MM.1S (cell line): ENCODE results near the gene PRKCZ.
"Not testable (repeated sequence)": the region's sequence is repeated elsewhere in the genome, so short reads cannot be mapped to it uniquely, and the experiment has no call there.

Source experiments
- DNase-seq: peaks from one replicate; pipeline ENCODE4 v3.0.0-alpha.2; 2015
- H2AFZ ChIP-seq: fragments of 300-600 bp; sonication (generic); 2 replicates; pipeline ENCODE4 v1.6.0; 2016; ENCODE audit warnings: antibody characterized with exemption, low read length
- H3F3A ChIP-seq: fragments of 300-600 bp; sonication (generic); 2 replicates; pipeline ENCODE4 v1.6.1; 2016; ENCODE audit warnings: mild to moderate bottlenecking, antibody characterized with exemption, low read length, moderate library complexity, mixed read lengths; ENCODE audit not compliant: insufficient read depth
- H3K27ac ChIP-seq: fragments of 300-600 bp; sonication (generic); 2 replicates; pipeline ENCODE4 v1.5.1; 2016; ENCODE audit warnings: mild to moderate bottlenecking, low read length
- H3K27me3 ChIP-seq: fragments of 300-600 bp; sonication (generic); replicated peaks from 2 replicates; pipeline ENCODE4 v1.6.0; 2016; ENCODE audit warnings: low read length; ENCODE audit not compliant: insufficient read depth
- H3K36me3 ChIP-seq: fragments of 300-600 bp; sonication (generic); replicated peaks from 2 replicates; pipeline ENCODE4 v1.6.1; 2016; ENCODE audit warnings: mild to moderate bottlenecking, low read length, mixed read lengths; ENCODE audit not compliant: insufficient read depth
- H3K4me1 ChIP-seq: fragments of 300-600 bp; sonication (generic); 2 replicates; pipeline ENCODE4 v1.6.1; 2016; ENCODE audit warnings: low read length, mixed read lengths
- H3K4me2 ChIP-seq: fragments of 300-600 bp; sonication (generic); 2 replicates; pipeline ENCODE4 v1.6.0; 2016; ENCODE audit warnings: low read depth, low read length
- H3K4me3 ChIP-seq: fragments of 300-600 bp; sonication (generic); 2 replicates; pipeline ENCODE4 v1.5.1; 2016; ENCODE audit warnings: low read length, mixed read lengths
- H3K79me2 ChIP-seq: fragments of 300-600 bp; sonication (generic); 2 replicates; pipeline ENCODE4 v1.6.1; 2016; ENCODE audit warnings: mixed run types, low read length, mixed read lengths
- H3K9ac ChIP-seq: fragments of 300-600 bp; sonication (generic); 2 replicates; pipeline ENCODE4 v1.6.1; 2016; ENCODE audit warnings: low read length, mixed read lengths
- H3K9me2 ChIP-seq: fragments of 300-600 bp; sonication (generic); replicated peaks from 2 replicates; pipeline ENCODE4 v1.6.1; 2016; ENCODE audit warnings: mild to moderate bottlenecking, low read length, mixed read lengths; ENCODE audit not compliant: insufficient read depth
- H3K9me3 ChIP-seq: fragments of 300-600 bp; sonication (generic); replicated peaks from 2 replicates; pipeline ENCODE4 v1.6.1; 2016; ENCODE audit warnings: mild to moderate bottlenecking, low read length, mixed read lengths; ENCODE audit not compliant: insufficient read depth
- H4K20me1 ChIP-seq: fragments of 300-600 bp; sonication (generic); 2 replicates; pipeline ENCODE4 v1.6.1; 2016; ENCODE audit warnings: mild to moderate bottlenecking, low read length, moderate library complexity, mixed read lengths; ENCODE audit not compliant: insufficient read depth
- EZH2 ChIP-seq: fragments of 300-600 bp; sonication (generic); optimal IDR thresholded peaks from 2 replicates; pipeline ENCODE3; 2017; ENCODE audit warnings: low read depth, mild to moderate bottlenecking, antibody characterized with exemption, low read length, mixed read lengths
- EZH2phosphoT487 ChIP-seq: fragments of 300-600 bp; sonication (generic); IDR thresholded peaks from 2 replicates; pipeline ENCODE4 v1.6.1; 2018; ENCODE audit warnings: antibody characterized with exemption, low read length
- TF ChIP-seq, protein P1 (sequence below): fragments of 300-600 bp; sonication (generic); IDR thresholded peaks from 2 replicates; pipeline ENCODE4 v1.5.1; 2016; ENCODE audit warnings: antibody characterized with exemption, low read length, mixed read lengths

Gene PRKCZ

DNA sequence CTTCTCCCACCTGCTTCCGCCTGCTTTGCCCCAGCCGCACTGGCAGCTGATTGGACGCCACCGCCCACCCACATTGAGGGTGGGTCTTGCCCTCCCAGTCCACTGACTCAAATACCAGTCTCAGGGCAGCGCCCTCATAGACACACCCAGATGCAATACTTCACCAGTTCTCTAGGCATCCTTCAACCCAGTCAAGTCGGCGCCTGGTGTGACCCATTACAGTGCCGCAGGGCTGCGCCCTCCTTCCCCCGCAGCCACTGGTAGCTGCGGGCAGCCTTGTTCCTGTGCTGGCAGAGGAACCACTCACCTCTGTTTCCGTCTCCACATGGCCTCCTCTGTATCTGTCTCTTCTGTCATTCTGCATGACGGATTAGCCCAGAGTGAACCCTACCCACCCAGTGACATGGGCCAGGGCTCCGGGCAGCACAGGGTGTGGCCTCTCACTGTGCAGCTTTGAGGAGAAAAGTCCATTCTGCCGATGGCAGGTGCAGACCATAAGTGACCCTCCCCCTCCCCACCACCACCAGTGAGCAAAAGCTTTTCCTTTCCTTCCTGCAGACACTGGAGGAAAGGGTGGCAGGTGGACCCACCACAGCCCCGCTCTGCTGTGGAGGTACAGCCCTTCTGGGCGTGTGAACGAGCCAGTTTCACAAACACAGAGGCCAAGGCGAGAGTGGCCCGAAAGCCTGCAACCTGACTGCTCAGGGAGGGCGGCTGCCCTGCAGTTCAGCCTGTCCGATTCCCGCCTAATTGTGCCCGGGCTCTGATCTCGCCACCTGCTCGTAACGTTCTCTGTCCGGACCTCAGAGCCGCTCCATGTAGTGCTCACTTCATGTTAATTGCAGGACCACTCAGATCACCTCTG lies 87.3 kb downstream of the PRKCZ start:
- Histone ChIP-seq H3K36me3 (no peaks in the 10 kb centered on the region), H3F3A (no peaks in the 10 kb centered on the region), H3K9me3 (no peaks in the 10 kb centered on the region), H3K9me2 (no peaks in the 10 kb centered on the region), H2AFZ (no peak overlapping the region), H3K79me2 (no peaks in the 10 kb centered on the region), H4K20me1 (no peaks in the 10 kb centered on the region), H3K27me3 (peaks cover 82% of the 10 kb centered on the region), H3K9ac (no peak overlapping the region), H3K4me2 (no peak overlapping the region), H3K4me3 (no peak overlapping the region), H3K27ac (no peak overlapping the region), H3K4me1 (no peaks in the 10 kb centered on the region)
- TF ChIP-seq EZH2 = no peak
- TF ChIP-seq, protein P1, sequence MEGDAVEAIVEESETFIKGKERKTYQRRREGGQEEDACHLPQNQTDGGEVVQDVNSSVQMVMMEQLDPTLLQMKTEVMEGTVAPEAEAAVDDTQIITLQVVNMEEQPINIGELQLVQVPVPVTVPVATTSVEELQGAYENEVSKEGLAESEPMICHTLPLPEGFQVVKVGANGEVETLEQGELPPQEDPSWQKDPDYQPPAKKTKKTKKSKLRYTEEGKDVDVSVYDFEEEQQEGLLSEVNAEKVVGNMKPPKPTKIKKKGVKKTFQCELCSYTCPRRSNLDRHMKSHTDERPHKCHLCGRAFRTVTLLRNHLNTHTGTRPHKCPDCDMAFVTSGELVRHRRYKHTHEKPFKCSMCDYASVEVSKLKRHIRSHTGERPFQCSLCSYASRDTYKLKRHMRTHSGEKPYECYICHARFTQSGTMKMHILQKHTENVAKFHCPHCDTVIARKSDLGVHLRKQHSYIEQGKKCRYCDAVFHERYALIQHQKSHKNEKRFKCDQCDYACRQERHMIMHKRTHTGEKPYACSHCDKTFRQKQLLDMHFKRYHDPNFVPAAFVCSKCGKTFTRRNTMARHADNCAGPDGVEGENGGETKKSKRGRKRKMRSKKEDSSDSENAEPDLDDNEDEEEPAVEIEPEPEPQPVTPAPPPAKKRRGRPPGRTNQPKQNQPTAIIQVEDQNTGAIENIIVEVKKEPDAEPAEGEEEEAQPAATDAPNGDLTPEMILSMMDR = no peak
- DNase-seq = no peak

DNA sequence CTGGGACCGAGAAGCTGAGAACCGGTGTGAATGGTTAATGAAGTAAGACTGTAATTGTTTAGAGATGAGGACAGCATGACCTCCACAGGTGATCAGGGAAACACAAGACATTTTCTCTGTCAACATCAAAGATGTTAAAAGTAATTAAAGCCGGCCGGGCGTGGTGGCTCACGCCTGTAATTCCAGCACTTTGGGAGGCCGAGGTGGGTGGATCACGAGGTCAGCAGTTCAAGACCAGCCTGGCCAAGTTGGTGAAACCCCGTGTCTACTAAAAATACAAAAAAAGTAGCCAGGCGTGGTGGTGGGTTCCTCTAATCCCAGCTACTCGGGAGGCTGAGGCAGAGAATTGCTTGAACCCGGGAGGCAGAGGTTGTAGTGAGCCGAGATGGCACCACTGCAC lies 88.9 kb downstream of the PRKCZ start:
- H3K4me2 ChIP-seq, H3K9me2 ChIP-seq, H3K27ac ChIP-seq, H4K20me1 ChIP-seq, H3K4me3 ChIP-seq, DNase-seq, H3K9me3 ChIP-seq, H3K4me1 ChIP-seq, H3K9ac ChIP-seq, H3F3A ChIP-seq, H2AFZ ChIP-seq, H3K79me2 ChIP-seq, H3K36me3 ChIP-seq: not testable (repeated sequence)
- H3K27me3 ChIP-seq = peaks cover 92% of the 10 kb centered on the region

DNA sequence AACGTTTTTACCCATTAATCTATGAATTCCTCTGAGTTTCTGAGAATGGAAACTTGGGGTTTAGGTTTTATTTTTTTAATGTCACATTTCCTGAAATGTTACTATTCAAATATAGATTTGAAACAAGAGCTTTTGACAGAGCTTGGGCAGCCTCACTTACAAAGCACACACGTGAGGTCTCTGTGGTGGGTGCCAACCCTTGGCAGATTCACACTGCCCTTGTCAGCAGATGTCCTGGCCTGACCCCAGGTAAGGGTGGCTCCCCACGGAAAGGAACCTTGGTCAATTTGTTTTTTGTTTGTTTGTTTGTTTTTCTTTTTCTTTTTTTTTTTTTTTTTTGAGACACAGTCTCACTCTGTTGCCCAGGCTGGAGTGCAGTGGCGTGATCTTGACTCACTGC lies 90.8 kb downstream of the PRKCZ start:
- H3K9ac ChIP-seq = no peak overlapping the region
- no peaks in the 10 kb centered on the region for H3K9me2 ChIP-seq
- H3F3A ChIP-seq = no peaks in the 10 kb centered on the region
- H3K79me2 ChIP-seq = no peaks in the 10 kb centered on the region
- H3K27ac ChIP-seq = no peak overlapping the region
- H2AFZ ChIP-seq = no peak overlapping the region
- no peaks in the 10 kb centered on the region for H3K4me1 ChIP-seq
- H3K4me2 ChIP-seq = no peak overlapping the region
- DNase-seq = no peak
- no peaks in the 10 kb centered on the region for H4K20me1 ChIP-seq
- no peak overlapping the region for H3K4me3 ChIP-seq
- H3K9me3 ChIP-seq = no peaks in the 10 kb centered on the region
- TF ChIP-seq EZH2phosphoT487 (no peak), EZH2 (no peak)
- TF ChIP-seq, protein P1 = no peak
- H3K27me3 ChIP-seq = peaks cover 93% of the 10 kb centered on the region
- H3K36me3 ChIP-seq = no peaks in the 10 kb centered on the region

GRCh38 chr1:2143814-2144500 lies 93.7 kb downstream of the PRKCZ start:
- H2AFZ ChIP-seq = no peak overlapping the region
- H3K27ac ChIP-seq = no peak overlapping the region
- no peaks in the 10 kb centered on the region for H3K36me3 ChIP-seq
- no peaks in the 10 kb centered on the region for H3K79me2 ChIP-seq
- H3F3A ChIP-seq = no peaks in the 10 kb centered on the region
- H3K9me3 ChIP-seq = no peaks in the 10 kb centered on the region
- no peak overlapping the region for H3K4me2 ChIP-seq
- DNase-seq = no peak
- no peak overlapping the region for H3K9ac ChIP-seq
- H3K9me2 ChIP-seq = no peaks in the 10 kb centered on the region
- no peak overlapping the region for H3K4me3 ChIP-seq
- H4K20me1 ChIP-seq = no peaks in the 10 kb centered on the region
- H3K27me3 ChIP-seq = peaks cover 77% of the 10 kb centered on the region
- TF ChIP-seq, protein P1 = no peak
- no peak for TF ChIP-seq EZH2
- no peak for TF ChIP-seq EZH2phosphoT487
- no peaks in the 10 kb centered on the region for H3K4me1 ChIP-seq
